GM23248 (cell line): ENCODE results near the gene ABLIM2.

ENCODE experiments used
- EZH2 ChIP-seq: fragments of 200-600 bp; sonication (generic); IDR thresholded peaks from 2 replicates; pipeline ENCODE4 v1.6.1; 2018; ENCODE audit warnings: antibody characterized with exemption, mild to moderate bottlenecking; ENCODE audit not compliant: insufficient read depth, poor library complexity, severe bottlenecking
- EZH2phosphoT487 ChIP-seq: fragments of 200-600 bp; sonication (generic); IDR thresholded peaks from 2 replicates; pipeline ENCODE4 v1.6.1; 2018; ENCODE audit warnings: antibody characterized with exemption, moderate library complexity, mild to moderate bottlenecking, low read depth; ENCODE audit not compliant: insufficient read depth

- TF ChIP-seq EZH2 (no peak), EZH2phosphoT487 (no peak)
Observed at GRCh38 chr4:7937006-7937405, 221.6 kb downstream of the ABLIM2 start.
